Fibroblast of lung (primary cell): ENCODE results near the gene NSG2. TPM values are rescaled to one million over a fixed set of nuclear protein-coding genes. Genes with fewer than 3 reads are reported as not detected.

Source experiments
- DNase-seq, 2 donors: peaks; one replicate each; pipeline versions ENCODE4 v3.0.0 to v3.0.0-alpha.2; 2010; ENCODE audit warnings: low read depth in 2 of 2
- H2AFZ ChIP-seq: 2 replicates; pipeline ENCODE4 v1.5.1; 2012; ENCODE audit warnings: low read length, control low read depth, inconsistent platforms
- H3K27ac ChIP-seq: 2 replicates; pipeline ENCODE4 v1.5.1; 2011; ENCODE audit warnings: low read length, control low read depth; ENCODE audit not compliant: insufficient read depth
- H3K27me3 ChIP-seq: 2 replicates; pipeline ENCODE4 v1.5.1; 2011; ENCODE audit warnings: mild to moderate bottlenecking, low read length; ENCODE audit not compliant: control insufficient read depth, insufficient read depth
- H3K36me3 ChIP-seq: 2 replicates; pipeline ENCODE4 v1.5.1; 2011; ENCODE audit warnings: low read length; ENCODE audit not compliant: control insufficient read depth, insufficient read depth
- H3K4me1 ChIP-seq: 2 replicates; pipeline ENCODE4 v1.5.1; 2011; ENCODE audit warnings: low read length; ENCODE audit not compliant: control insufficient read depth, insufficient read depth; ENCODE audit errors: extremely low read depth
- H3K4me2 ChIP-seq: 2 replicates; pipeline ENCODE4 v1.5.1; 2011; ENCODE audit warnings: low read length, control low read depth; ENCODE audit not compliant: insufficient read depth; ENCODE audit errors: extremely low read depth
- H3K4me3 ChIP-seq, 4 experiments: fragments of 200-600 bp in 1 of 4; sonication (generic) in 1 of 4; replicated peaks in 1 of 4; 2 replicates each; pipeline ENCODE4 v1.5.1; 2011 to 2016; ENCODE audit warnings: low read length in 4 of 4, low read depth in 3 of 4, mild to moderate bottlenecking in 3 of 4, control low read depth in 2 of 4, inconsistent platforms in 1 of 4, mixed read lengths in 1 of 4; ENCODE audit not compliant: insufficient read depth in 1 of 4; ENCODE audit errors: control extremely low read depth in 1 of 4
- H3K79me2 ChIP-seq: 2 replicates; pipeline ENCODE4 v1.5.1; 2012; ENCODE audit warnings: mild to moderate bottlenecking, low read length, inconsistent platforms; ENCODE audit not compliant: control insufficient read depth, insufficient read depth
- H3K9ac ChIP-seq: 2 replicates; pipeline ENCODE4 v1.5.1; 2011; ENCODE audit warnings: mild to moderate bottlenecking, low read length, control low read depth; ENCODE audit not compliant: insufficient read depth
- H3K9me3 ChIP-seq: 2 replicates; pipeline ENCODE4 v1.5.1; 2012; ENCODE audit warnings: low read depth, low read length; ENCODE audit not compliant: control insufficient read depth, insufficient read depth
- H4K20me1 ChIP-seq: 2 replicates; pipeline ENCODE4 v1.5.1; 2011; ENCODE audit warnings: low read length; ENCODE audit not compliant: control insufficient read depth, insufficient read depth; ENCODE audit errors: extremely low read depth
- EZH2 ChIP-seq: IDR thresholded peaks from 2 replicates; pipeline ENCODE4 v1.5.1; 2012; ENCODE audit warnings: low read length, control low read depth, mild to moderate bottlenecking; ENCODE audit errors: missing control alignments
- polyA plus RNA-seq, 2 donors: library from polyadenylated mRNA; depleted of rRNA in 1 of 2; stranded (reverse) in 1 of 2; unstranded in 1 of 2; fragments of >200 nt; gene quantifications; 2 replicates each; pipeline ENCODE4 v1.2.1, GENCODE V29; 2011 to 2012; ENCODE audit warnings: missing spikeins in 1 of 2
- total RNA-seq: library from RNA; depleted of rRNA; stranded (reverse); fragments of >200 nt; gene quantifications from 2 replicates; pipeline ENCODE4 v1.2.1, GENCODE V29; 2014
- TF ChIP-seq, protein P1 (sequence below), 2 donors: IDR thresholded peaks in 1 of 2; conservative IDR thresholded peaks in 1 of 2; 1 replicate in 1 of 2; 2 replicates in 1 of 2; pipeline ENCODE4 v1.5.1; 2011 to 2012; ENCODE audit warnings: low read length in 2 of 2, control low read depth in 1 of 2, inconsistent platforms in 1 of 2, low read depth in 1 of 2, mild to moderate bottlenecking in 1 of 2

NSG2 gene
- total and polyA plus RNA-seq, 2 donors (not counting 1 experiment from before 2014, with no cell fraction given), result not detected

DNA sequence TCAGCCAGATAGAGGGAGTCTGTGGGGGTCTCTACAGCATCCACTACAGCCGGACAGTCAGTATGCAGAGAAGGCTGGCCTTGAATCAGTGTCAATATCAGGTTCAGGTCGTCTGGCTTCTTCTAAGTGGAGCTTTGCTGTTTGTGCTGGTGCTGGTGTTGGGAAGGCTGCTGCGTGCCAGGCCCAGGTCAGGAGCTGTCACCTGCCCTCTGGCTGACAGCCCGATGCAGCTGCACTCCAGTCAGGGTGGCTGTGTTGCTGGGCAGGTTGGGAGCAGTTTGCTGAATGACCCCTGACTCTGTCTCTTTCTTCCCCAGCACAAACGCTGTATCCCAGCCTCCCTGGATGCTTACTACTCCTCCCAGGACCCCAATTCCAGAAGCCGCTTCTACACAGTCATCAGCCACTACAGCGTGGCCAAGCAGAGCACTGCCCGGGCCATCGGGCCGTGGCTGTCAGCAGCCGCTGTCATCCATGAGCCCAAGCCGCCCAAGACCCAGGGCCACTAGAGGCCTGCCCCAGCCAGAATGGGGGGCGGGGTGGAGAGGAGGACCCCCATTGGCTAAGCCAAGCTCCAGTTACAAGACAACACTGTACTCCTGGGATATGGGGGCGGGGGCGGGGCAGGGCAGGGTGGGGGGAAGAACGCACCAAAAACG is 61.6 kb downstream of the NSG2 start:
- Histone ChIP-seq H3K27ac (no peak overlapping the region), H3K79me2 (no peaks in the 10 kb centered on the region), H4K20me1 (no peaks in the 10 kb centered on the region), H3K9me3 (no peaks in the 10 kb centered on the region), H3K36me3 (no peaks in the 10 kb centered on the region), H3K4me3 (no peak overlapping the region), H2AFZ (no peak overlapping the region), H3K4me2 (no peak overlapping the region), H3K9ac (no peak overlapping the region), H3K27me3 (no peaks in the 10 kb centered on the region), H3K4me1 (no peaks in the 10 kb centered on the region)
- TF ChIP-seq, protein P1, sequence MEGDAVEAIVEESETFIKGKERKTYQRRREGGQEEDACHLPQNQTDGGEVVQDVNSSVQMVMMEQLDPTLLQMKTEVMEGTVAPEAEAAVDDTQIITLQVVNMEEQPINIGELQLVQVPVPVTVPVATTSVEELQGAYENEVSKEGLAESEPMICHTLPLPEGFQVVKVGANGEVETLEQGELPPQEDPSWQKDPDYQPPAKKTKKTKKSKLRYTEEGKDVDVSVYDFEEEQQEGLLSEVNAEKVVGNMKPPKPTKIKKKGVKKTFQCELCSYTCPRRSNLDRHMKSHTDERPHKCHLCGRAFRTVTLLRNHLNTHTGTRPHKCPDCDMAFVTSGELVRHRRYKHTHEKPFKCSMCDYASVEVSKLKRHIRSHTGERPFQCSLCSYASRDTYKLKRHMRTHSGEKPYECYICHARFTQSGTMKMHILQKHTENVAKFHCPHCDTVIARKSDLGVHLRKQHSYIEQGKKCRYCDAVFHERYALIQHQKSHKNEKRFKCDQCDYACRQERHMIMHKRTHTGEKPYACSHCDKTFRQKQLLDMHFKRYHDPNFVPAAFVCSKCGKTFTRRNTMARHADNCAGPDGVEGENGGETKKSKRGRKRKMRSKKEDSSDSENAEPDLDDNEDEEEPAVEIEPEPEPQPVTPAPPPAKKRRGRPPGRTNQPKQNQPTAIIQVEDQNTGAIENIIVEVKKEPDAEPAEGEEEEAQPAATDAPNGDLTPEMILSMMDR (conservative IDR thresholded peaks at IDR 0.05 in 1 of 2, IDR thresholded peaks at IDR 0.05 in 1 of 2; ENCODE audit: low read depth in 1 of 2, low read length in 2 of 2), result no peak
- no peak for TF ChIP-seq EZH2
- DNase-seq, result no peak

DNA sequence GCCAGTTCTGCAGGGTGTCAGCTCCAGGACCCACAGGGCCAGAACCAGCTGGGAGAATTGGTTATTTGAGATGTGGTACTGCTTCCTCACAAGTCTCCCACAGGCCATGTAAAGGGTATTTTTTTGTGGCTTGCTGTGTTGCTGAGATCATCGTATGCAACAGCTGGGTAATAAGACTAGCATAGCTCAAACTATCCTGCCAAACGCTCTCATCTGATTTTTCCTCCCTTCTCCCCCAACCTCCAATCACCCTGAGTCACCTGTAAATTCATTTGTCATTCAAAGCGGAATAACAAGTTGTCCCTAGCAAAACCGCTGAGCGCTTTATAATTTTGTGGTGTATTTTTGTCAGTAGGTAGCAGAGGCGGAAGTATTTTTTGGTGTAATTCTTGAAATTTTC is 63.2 kb downstream of the NSG2 start:
- H4K20me1 ChIP-seq, result no peaks in the 10 kb centered on the region
- no peaks in the 10 kb centered on the region for H3K4me1 ChIP-seq
- H3K4me3 ChIP-seq, result no peak overlapping the region
- H2AFZ ChIP-seq, result no peak overlapping the region
- DNase-seq, result no peak
- H3K36me3 ChIP-seq, result no peaks in the 10 kb centered on the region
- H3K9me3 ChIP-seq, result no peaks in the 10 kb centered on the region
- no peak overlapping the region for H3K9ac ChIP-seq
- no peak overlapping the region for H3K27ac ChIP-seq
- no peak for TF ChIP-seq EZH2
- TF ChIP-seq, protein P1 (conservative IDR thresholded peaks at IDR 0.05 in 1 of 2, IDR thresholded peaks at IDR 0.05 in 1 of 2; ENCODE audit: low read depth in 1 of 2, low read length in 2 of 2), result no peak
- H3K27me3 ChIP-seq, result no peaks in the 10 kb centered on the region
- H3K4me2 ChIP-seq, result no peak overlapping the region
- no peaks in the 10 kb centered on the region for H3K79me2 ChIP-seq

DNA sequence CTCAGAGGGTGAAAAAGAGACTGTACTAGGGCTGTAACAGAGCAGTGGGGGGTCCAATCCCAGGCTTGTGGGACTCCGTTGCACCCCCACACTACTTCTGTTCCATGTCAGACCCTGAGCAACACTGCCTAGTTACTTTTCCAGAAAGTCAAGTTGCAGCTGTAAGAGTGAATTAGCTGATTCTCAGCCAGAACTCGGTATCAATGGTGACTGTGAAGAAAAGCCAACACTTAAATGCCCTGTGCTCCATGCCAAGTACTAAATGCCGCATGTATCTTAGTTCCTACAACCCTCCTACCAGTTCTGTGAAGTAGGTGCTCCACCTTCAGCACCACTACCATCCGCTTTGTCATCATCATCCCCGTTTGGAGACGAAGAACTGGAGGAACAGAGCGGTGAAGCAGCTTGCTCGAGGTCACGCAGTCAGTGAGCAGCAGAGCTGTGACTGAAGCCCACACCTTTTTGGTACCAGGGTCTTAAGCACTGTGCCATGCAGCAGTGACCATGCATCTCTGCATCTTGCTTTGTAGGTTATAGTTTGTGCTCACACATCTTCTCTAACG is 64.3 kb downstream of the NSG2 start:
- Histone ChIP-seq H3K36me3 (no peaks in the 10 kb centered on the region), H3K4me2 (no peak overlapping the region), H3K27me3 (no peaks in the 10 kb centered on the region), H2AFZ (no peak overlapping the region), H3K4me3 (no peak overlapping the region), H3K4me1 (no peaks in the 10 kb centered on the region), H3K79me2 (no peaks in the 10 kb centered on the region), H3K27ac (no peak overlapping the region), H3K9ac (no peak overlapping the region), H3K9me3 (no peaks in the 10 kb centered on the region), H4K20me1 (no peaks in the 10 kb centered on the region)
- TF ChIP-seq, protein P1 (conservative IDR thresholded peaks at IDR 0.05 in 1 of 2, IDR thresholded peaks at IDR 0.05 in 1 of 2; ENCODE audit: low read depth in 1 of 2, low read length in 2 of 2), result no peak
- TF ChIP-seq EZH2, result no peak
- no peak for DNase-seq
